ENCODE measurements around the gene EVC2. TPM values are rescaled to one million over a fixed set of nuclear protein-coding genes. Genes with fewer than 3 reads are reported as not detected.

Gene EVC2
- total and polyA plus RNA-seq, 2 of the 4 experiments (the other 2 are of a cell fraction): 2.7 to 5.9 TPM

- peak overlapping the region; percentile 63 for H3K18ac ChIP-seq (ENCODE audit: low read depth, low read length)
- H2BK15ac ChIP-seq (ENCODE audit: low read depth, low read length): peak overlapping the region; percentile 16; the same call in 1 of the 3 replicates
- peak overlapping the region; percentile 85 for H3K14ac ChIP-seq (replicated peaks; ENCODE audit: low read depth, low read length)
- dilution Hi-C loops (cut with HindIII; ENCODE audit: low sequenced_read_pairs, unreplicated experiment) (no loop called here), in situ Hi-C loops (cut with MboI; ENCODE audit: low sequenced_read_pairs) (no loop called here), intact Hi-C loops (cut with micrococcal nuclease) (loop anchor here (2.0 kb wide), 2 partner anchors 47 to 79 kb away; no protein-coding TSS in a partner anchor)
- H2AFZ ChIP-seq (replicated peaks; ENCODE audit: low read length, poor library complexity): peak overlapping the region; percentile 95
- peak; percentile 51 for DNase-seq
- ChIA-PET CTCF (interaction anchor here (1.0 kb wide), 1 partner anchor 46 kb away, joined by 3 read pairs; no protein-coding TSS in a partner anchor), POLR2A (ENCODE audit: unreplicated experiment) (interaction anchor here (1.2 kb wide), 1 partner anchor 10 kb away, joined by 3 read pairs; no protein-coding TSS in a partner anchor)
- peaks cover 31 to 64% of the 10 kb centered on the region in 2 experiments for H3K79me1 ChIP-seq (ENCODE audit: low read depth in 1 of 2, low read length in 2 of 2)
- H3K4me1 ChIP-seq (ENCODE audit: control insufficient read depth, insufficient read depth, low read length): peaks cover 31% of the 10 kb centered on the region
- peak overlapping the region; percentile 7; the same call in 1 of the 2 replicates for H2BK120ac ChIP-seq (ENCODE audit: low read depth, low read length)
- peak overlapping the region; percentile 95 for H3K4me2 ChIP-seq (ENCODE audit: low read depth, low read length)
- 1% methylated on average over 29 of the region's 52 CpGs; no CpG with 5 or more reads in 1 of the 2 experiments for WGBS, 2 experiments (ENCODE audit: extremely low coverage in 2 of 2, insufficient read length in 1 of 2)
- H2BK20ac ChIP-seq (ENCODE audit: low read depth, low read length): no peak overlapping the region
- peak overlapping the region; percentile 3 to 20; a peak in 2 of 4 replicates for H4K8ac ChIP-seq (ENCODE audit: low read depth in 2 of 2, low read length in 2 of 2)
- H3K27ac ChIP-seq (ENCODE audit: insufficient read depth, low read length): peak overlapping the region; percentile 90
- H2BK5ac ChIP-seq (ENCODE audit: low read depth, low read length, poor library complexity, severe bottlenecking): peak overlapping the region; percentile 86
- peaks cover 33% of the 10 kb centered on the region for H3K9me1 ChIP-seq (ENCODE audit: insufficient read depth, low read length)
- ATAC-seq (ENCODE audit: low read depth): peak; percentile 12
- H3K23ac ChIP-seq (ENCODE audit: low read depth, low read length): peak overlapping the region; percentile 88
- BruUV-seq (replicated peaks): no TSS peak
- peak overlapping the region; percentile 80 for H2AK5ac ChIP-seq (ENCODE audit: low read depth, low read length)
- no peaks in the 10 kb centered on the region for H3K36me3 ChIP-seq (ENCODE audit: control insufficient read depth, insufficient read depth, low read length)
- peak overlapping the region; percentile 67 for H4K91ac ChIP-seq (ENCODE audit: insufficient read depth, low read depth, low read length)
- peak overlapping the region; percentile 39 for H3K56ac ChIP-seq (ENCODE audit: extremely low read depth, insufficient read depth, low read length)
- no peaks in the 10 kb centered on the region for H3K27me3 ChIP-seq (ENCODE audit: control insufficient read depth, insufficient read depth, low read length)
- H4K20me1 ChIP-seq (ENCODE audit: insufficient read depth, low read length): peaks cover 34% of the 10 kb centered on the region
- H3K9ac ChIP-seq (ENCODE audit: low read depth, low read length): peak overlapping the region; percentile 87
- H3K4me3 ChIP-seq (ENCODE audit: insufficient read depth, low read depth, low read length): peak overlapping the region; percentile 83
- TF ChIP-seq MAZ (IDR thresholded peaks at IDR 0.05; ENCODE audit: borderline replicate concordance, low read depth, low read length) (0 out of 2 replicates have a peak, but pooled peaks have one; percentile 5), RFX5 (IDR thresholded peaks at IDR 0.05; ENCODE audit: low read depth, low read length) (no peak), MXI1 (IDR thresholded peaks at IDR 0.05; ENCODE audit: borderline replicate concordance, low read depth, low read length) (peak; percentile 18; the same call in 1 of the 2 replicates)
- peak overlapping the region; percentile 92 for H2AK9ac ChIP-seq (replicated peaks; ENCODE audit: low read depth, low read length, poor library complexity)
- H3K4ac ChIP-seq (ENCODE audit: low read depth, low read length): peak overlapping the region; percentile 90
- H3K9me3 ChIP-seq (ENCODE audit: control insufficient read depth, insufficient read depth, low read length): peaks cover 3% of the 10 kb centered on the region; the same call in 1 of the 2 replicates
- H4K5ac ChIP-seq (ENCODE audit: low read depth, low read length): peak overlapping the region; percentile 41; the same call in 1 of the 2 replicates
These were observed 3.3 kb upstream of the EVC2 start for GRCh38 chr4:5711479-5712184.

Data from IMR-90 (cell line).